ENCODE data around the gene AGXT.
A peak's percentile ranks its signal among the peaks of the same experiment; 100 is the strongest.

The AGXT gene

GRCh38 chr2:240886678-240887609 lies 18.3 kb downstream of the AGXT start:
- DNase-seq: peak; percentile 25

DNA sequence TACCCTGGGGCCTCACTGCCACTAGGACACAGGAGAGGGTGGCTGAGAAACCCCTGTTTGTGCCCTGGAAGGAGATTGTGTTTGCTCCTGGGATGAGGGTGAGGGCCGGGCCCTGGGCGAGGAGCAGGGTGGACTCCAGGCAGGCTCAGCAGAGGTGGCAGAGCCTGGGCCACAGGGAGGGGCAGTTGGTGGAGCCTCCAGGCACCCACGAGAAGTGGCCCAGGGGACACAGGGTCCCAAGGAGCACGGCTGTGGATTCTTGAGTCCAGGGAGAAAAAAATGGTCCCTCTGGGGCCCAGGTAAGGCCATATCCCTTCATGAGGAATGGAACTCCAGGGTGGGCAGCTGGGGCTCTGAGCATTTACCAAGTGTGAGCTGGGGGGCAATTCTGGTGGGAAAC lies 19.0 kb downstream of the AGXT start:
- DNase-seq: no peak

- no peak for DNase-seq
These were observed 19.7 kb downstream of the AGXT start for GRCh38 chr2:240888130-240888889.

DNA sequence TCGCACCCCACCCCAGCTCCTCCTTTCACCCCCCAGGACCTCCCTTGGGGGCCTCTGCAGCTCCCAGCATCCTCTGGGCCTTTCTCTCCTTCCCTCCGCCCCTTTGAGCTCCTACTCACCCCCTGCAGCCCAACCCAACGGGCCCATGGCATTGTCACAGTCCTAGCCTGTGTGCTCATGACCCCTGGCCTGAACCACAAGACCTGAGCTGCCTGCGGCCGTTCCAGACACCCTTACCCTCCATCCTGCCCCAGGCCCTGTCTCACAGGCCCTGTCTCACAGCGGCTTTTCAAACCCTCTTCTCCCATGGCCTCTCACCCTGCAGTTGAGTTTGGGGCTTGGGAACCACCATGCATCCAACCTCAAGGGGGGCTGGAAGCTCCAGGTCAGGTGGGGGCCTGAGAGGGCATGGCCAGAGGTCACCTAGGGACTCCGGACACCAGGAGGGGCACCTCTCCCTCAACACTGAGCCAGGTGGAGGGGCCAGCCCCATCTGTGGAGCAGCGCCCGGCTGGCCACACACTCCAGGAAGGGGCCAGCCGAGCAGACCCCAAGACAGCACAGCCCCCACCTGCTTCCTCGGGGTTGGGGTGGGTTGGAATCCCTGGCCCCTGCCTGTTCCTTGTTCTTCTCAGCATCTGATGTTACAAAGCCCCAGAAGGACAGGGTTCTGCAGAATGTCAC lies 20.4 kb downstream of the AGXT start:
- no peak for DNase-seq

GRCh38 chr2:240889601-240890560 lies 21.3 kb downstream of the AGXT start:
- no peak for DNase-seq

- DNase-seq: no peak
These were observed 22.1 kb downstream of the AGXT start for GRCh38 chr2:240890691-240891090.

GRCh38 chr2:240891492-240892340 lies 23.1 kb downstream of the AGXT start:
- peak; percentile 24 for DNase-seq

DNA sequence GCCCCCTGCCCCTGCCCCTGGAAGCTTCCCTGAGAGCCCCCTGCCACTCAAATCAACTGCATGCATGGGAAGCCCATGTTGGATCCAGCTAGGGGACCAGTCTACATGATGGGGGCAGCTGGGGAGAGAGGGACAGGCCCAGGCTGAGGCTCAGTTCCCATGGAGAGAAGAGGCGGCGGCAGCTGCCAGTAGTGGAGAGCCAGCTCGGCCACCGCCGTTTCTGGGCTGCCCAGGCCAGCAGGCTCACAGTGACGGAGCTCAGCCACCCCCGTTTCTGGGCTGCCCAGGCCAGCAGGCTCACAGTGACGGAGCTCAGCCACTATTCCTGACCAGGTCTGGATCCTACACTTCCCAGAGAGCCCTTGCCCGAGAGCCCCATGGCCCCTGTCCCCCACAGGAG lies 23.7 kb downstream of the AGXT start:
- no peak for DNase-seq

DNA sequence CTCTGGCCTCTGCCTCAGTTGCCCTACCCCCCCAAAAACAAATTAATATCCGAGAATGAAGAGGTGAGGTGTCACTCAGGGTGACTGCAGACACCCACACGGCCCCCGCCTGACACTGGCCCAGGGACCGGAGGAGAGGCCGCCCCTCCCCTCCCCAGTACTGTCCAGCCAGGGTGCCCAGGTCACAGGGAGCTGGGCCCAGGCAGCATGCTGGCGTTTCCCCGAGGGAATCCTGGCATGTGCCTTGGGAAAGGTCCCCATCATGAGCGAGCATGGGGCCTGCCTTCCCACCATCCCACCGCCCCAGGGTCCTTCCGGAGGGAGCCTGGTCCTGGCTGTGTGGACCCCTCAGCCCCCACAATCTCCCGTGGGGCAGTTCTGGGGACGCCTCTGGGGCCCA lies 24.3 kb downstream of the AGXT start:
- DNase-seq: no peak

- DNase-seq: no peak
These were observed 24.8 kb downstream of the AGXT start for GRCh38 chr2:240893363-240893844.

- no peak for DNase-seq
These were observed 25.4 kb downstream of the AGXT start for GRCh38 chr2:240894006-240894405.

DNA sequence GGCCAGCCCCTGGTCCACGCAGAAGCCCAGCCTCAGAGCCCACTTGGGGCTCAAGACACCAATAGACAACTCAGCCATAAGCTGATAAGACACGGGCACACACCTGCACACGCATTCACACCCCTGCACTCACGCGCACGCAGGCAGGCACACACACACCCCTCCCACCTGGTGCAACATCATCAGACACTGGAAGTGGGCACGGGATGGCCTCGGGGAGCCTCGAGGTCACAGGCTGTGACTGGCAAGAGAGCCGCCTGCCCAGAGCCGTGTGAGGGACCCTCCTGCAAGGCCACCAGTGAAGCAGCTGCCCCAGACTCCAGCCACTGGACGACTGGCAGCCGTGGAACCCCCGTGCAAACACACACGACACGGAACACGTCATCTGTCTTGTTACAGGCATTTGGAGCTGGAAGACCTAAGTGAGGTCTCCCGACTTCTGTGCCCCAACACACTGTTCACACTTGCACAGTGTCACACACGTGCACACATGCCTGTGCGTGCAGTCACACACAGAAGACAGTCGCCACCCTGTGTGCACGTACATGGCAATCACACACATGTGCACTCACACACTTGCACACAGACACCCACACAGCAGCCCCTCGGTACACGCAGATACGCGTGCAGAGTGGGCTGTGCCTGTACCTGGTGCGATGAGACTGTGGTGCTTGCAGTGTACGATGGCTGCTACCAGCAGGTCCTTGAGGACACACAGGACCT lies 26.4 kb downstream of the AGXT start:
- DNase-seq: no peak

- peak; percentile 49 for DNase-seq
These were observed 27.2 kb downstream of the AGXT start, which contains the start of gene MAB21L4 for GRCh38 chr2:240895656-240896388. Gene MAB21L4, minus strand, starts transcription at chr2:240896156. Its CDS starts 159 bp downstream, at chr2:240895997.

DNA sequence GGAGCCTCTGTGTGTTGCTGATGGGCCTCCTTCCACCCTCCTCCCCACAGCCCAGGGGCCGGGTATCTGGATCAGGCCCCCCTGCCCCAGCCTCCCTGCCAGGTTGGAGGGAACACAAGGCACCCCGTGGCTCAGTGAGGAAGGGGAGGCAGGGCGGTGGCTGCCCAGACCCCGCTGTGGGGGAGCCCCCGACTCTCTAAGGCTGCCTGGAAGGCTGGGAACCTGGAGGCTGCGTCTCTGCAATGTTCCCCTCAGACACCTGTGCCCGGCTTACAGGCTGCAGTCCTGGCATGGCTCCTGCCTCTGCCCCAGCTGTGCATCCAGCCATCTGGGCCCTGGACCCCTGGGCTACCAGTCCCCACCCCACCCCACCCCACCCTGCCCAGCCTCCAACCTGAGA lies 27.8 kb downstream of the AGXT start:
- DNase-seq: no peak

DNA sequence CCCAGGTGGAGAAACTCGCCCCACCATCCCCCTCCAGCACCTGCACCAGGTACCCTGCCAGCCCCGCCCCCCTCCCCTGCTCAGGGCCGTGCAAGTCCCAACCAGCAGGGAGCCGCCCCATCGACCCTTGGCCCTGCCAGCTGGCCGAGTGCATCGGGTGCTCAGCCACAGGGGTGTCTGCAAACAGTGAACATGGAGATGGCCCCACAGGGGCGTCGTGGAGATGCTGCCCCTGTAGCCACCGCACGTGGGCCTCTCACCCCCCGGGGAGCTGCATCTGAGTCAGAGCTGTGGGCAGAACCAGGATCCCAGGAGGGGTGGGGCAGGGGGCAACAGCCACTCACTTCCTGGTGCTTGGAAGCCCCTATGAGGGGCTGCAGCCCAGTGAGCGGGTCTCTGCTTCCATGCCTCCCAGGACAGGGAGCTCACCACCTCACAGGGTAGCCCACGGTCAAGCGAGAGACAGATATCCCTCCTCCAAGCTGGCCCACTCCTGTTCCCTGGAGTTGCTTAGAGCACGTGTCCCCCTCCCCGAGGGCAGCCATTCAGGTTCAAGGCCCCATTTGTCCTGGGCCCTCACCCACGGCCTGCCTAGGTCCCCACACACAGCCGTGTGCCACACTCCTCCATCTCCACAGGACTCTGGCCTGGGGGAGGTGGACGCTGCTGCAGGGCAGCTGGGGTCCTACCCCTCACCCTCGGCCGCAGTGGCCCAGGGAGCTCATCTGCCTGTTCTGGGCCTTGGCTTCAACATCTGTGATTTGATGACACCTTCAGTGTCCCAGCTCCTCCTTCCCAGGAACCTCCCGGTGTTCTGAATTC lies 28.5 kb downstream of the AGXT start:
- DNase-seq: peak; percentile 93

DNA sequence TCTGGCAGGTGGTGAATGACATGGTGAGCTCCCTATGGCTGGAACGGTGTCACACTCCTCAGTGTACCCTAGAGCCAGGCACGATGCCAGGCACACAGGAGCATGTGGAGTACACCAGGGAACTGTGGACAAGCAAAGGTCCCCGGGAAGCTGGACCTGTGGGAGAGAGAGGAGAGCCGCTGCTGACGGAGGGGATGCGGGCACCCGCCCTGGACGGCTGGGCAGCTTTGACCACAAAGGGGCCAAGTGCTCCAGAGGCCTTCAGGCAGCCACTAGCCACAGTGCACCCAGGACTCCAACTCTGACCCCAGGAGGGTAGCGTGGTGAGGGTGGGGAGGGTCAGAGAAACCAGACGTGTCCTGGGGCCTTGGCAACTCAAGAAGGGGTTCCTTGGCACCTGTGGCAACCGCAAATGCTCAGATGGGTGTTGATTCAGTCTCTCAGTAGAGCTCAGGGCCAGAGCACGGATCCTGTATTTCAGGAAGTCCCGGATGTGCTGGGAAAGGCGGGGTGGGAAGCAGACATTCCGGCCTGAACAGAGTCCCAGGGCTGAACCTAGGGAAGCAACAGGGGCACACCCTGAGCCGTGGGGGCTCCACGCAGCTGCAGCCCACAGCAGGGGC lies 29.6 kb downstream of the AGXT start:
- DNase-seq: no peak

DNA sequence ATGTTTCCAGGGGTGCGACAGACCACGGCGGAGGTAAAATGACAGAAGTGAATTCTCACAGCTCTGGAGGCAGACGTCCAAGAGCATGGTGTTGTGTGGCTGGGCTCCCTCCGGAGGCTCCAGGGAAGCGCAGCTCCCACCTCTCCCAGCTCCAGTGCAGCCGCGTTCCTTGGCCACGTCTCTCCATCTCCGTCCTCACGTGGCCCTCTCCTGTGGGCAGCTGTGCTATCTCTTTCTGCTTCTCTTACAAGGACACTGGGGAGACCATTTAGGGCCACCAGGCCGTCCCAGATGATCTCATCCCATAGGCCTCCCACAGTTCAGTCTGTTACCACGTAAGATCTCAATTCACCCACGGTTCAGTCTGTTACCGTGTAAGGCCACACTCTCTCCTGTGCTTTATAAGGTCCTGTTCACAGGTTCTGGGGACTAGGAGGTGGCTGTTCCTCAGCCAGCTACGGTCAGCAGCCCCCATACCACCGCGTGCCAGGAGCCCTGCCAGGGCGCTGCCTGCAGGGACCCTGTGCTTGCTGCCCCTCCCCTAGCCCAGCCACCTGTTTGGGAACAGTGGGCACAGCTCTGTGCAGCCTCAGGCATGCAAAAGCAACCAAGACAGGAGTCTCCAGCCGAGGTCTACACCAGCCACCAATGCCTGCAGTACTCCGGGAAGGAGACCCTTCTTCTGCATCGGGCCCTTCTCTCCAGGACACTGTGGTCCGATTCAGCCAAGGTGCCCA lies 30.3 kb downstream of the AGXT start:
- DNase-seq: no peak
